Uterus (tissue), 4 donors: ENCODE results near the gene DENND2C. TPM values are rescaled to one million over a fixed set of nuclear protein-coding genes. Genes with fewer than 3 reads are reported as not detected.

Source experiments
- DNase-seq, 2 donors: peaks; one replicate each; pipeline ENCODE4 v3.0.0-alpha.2; 2019 to 2020
- H3K27ac ChIP-seq, 2 donors: fragments of 200-600 bp; sonication (generic); 1 replicate in 1 of 2; 2 replicates in 1 of 2; pipeline ENCODE4 v1.5.1; 2016 to 2018
- H3K27me3 ChIP-seq, 2 donors: fragments of 200-600 bp; sonication (generic); one replicate each; pipeline ENCODE4 v1.5.1; 2018 to 2019; ENCODE audit warnings: control low read depth in 1 of 2
- H3K36me3 ChIP-seq, 2 donors: fragments of 200-600 bp; sonication (generic); one replicate each; pipeline ENCODE4 v1.5.1; 2019; ENCODE audit warnings: control low read depth in 1 of 2
- H3K4me1 ChIP-seq, 2 donors: fragments of 200-600 bp; sonication (generic); one replicate each; pipeline ENCODE4 v1.5.1; 2018 to 2019; ENCODE audit warnings: control low read depth in 1 of 2
- H3K4me3 ChIP-seq, 2 donors: fragments of 200-600 bp; sonication (generic); 1 replicate in 1 of 2; 2 replicates in 1 of 2; pipeline ENCODE4 v1.5.1; 2018 to 2019; ENCODE audit warnings: mild to moderate bottlenecking in 1 of 2
- H3K9me3 ChIP-seq, 2 donors: fragments of 200-600 bp; sonication (generic); one replicate each; pipeline ENCODE4 v1.5.1; 2019; ENCODE audit warnings: control low read depth in 1 of 2
- POLR2A ChIP-seq, 2 donors: fragments of 450-650 bp; IDR thresholded peaks; one replicate each; pipeline ENCODE4 v1.6.1; 2016; ENCODE audit warnings: antibody characterized with exemption in 2 of 2, mild to moderate bottlenecking in 1 of 2, moderate library complexity in 1 of 2
- intact Hi-C: fragments of 100-400 bp; cut with DNase I; formaldehyde crosslinking; loops from one replicate; pipeline ENCODE4 v1.15.1; 2023; ENCODE audit warnings: low total_unique reads
- total RNA-seq, 4 donors: library from RNA; depleted of rRNA in 3 of 4; stranded (reverse); fragments of >200 nt in 3 of 4; gene quantifications; one replicate each; pipeline versions ENCODE4 v1.1.0 to v1.2.4, GENCODE V29; 2014 to 2023
- TF ChIP-seq, protein P1 (sequence below), 4 experiments: fragments of 200-600 bp in 2 of 4; fragments of 450-650 bp in 2 of 4; sonication (generic) in 2 of 4; IDR thresholded peaks; one replicate each; pipeline ENCODE4 v1.5.1; 2016 to 2019; ENCODE audit warnings: antibody characterized with exemption in 4 of 4, mild to moderate bottlenecking in 2 of 4, moderate library complexity in 1 of 4
- donor health status: DM: yes; HTN: yes; CAD: no.

DENND2C gene
- 1 to 10 TPM; 1.8 to 7.9 (median 4.4) TPM for total RNA-seq

GRCh38 chr1:114669562-114670082, at the start of gene DENND2C:
Gene DENND2C (minus strand): TSS chr1:114670049. CDS start chr1:114625984, 44,065 bp downstream.
- H3K27ac ChIP-seq = peak within 1 kb of the TSS; percentile 43 to 81
- no peaks in the 10 kb centered on the region for H3K27me3 ChIP-seq
- no peaks in the 10 kb centered on the region for H3K9me3 ChIP-seq
- peak within 1 kb of the TSS; percentile 56 to 79 for H3K4me3 ChIP-seq
- no peaks in the 10 kb centered on the region for H3K36me3 ChIP-seq
- peak in 1 of 2 donors; percentile 22 for TF ChIP-seq POLR2A (IDR thresholded peaks at IDR 0.05)
- TF ChIP-seq, protein P1, sequence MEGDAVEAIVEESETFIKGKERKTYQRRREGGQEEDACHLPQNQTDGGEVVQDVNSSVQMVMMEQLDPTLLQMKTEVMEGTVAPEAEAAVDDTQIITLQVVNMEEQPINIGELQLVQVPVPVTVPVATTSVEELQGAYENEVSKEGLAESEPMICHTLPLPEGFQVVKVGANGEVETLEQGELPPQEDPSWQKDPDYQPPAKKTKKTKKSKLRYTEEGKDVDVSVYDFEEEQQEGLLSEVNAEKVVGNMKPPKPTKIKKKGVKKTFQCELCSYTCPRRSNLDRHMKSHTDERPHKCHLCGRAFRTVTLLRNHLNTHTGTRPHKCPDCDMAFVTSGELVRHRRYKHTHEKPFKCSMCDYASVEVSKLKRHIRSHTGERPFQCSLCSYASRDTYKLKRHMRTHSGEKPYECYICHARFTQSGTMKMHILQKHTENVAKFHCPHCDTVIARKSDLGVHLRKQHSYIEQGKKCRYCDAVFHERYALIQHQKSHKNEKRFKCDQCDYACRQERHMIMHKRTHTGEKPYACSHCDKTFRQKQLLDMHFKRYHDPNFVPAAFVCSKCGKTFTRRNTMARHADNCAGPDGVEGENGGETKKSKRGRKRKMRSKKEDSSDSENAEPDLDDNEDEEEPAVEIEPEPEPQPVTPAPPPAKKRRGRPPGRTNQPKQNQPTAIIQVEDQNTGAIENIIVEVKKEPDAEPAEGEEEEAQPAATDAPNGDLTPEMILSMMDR (IDR thresholded peaks at IDR 0.05) = no peak
- H3K4me1 ChIP-seq = no peaks in the 10 kb centered on the region
- no peak for DNase-seq
- intact Hi-C loops = no loop called here

DNA sequence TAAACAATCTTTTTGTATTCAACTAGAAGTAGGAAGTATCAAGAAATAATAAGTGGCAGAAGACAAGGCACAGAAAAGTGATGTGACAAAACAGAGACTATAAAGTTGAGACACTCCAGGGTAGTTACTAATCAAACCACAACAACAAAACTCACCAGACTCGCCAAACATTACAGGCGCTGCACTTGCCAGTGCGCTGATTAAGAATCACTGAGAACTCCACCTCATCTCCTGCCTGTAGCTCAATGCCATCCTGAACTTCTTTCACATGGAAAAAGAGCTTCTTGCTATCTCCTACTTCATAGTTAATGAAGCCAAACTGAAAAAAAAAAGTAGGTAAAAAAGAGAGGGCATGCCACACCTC, 49.6 kb upstream of the DENND2C start:
- Histone ChIP-seq H3K9me3 (no peaks in the 10 kb centered on the region), H3K4me3 (no peak overlapping the region), H3K4me1 (peaks cover 8 to 10% of the 10 kb centered on the region in 2 donors), H3K27ac (no peak overlapping the region), H3K27me3 (no peaks in the 10 kb centered on the region), H3K36me3 (no peaks in the 10 kb centered on the region)
- TF ChIP-seq, protein P1 (IDR thresholded peaks at IDR 0.05) = no peak
- TF ChIP-seq POLR2A (IDR thresholded peaks at IDR 0.05) = no peak
- no peak for DNase-seq
- intact Hi-C loops = no loop called here

DNA sequence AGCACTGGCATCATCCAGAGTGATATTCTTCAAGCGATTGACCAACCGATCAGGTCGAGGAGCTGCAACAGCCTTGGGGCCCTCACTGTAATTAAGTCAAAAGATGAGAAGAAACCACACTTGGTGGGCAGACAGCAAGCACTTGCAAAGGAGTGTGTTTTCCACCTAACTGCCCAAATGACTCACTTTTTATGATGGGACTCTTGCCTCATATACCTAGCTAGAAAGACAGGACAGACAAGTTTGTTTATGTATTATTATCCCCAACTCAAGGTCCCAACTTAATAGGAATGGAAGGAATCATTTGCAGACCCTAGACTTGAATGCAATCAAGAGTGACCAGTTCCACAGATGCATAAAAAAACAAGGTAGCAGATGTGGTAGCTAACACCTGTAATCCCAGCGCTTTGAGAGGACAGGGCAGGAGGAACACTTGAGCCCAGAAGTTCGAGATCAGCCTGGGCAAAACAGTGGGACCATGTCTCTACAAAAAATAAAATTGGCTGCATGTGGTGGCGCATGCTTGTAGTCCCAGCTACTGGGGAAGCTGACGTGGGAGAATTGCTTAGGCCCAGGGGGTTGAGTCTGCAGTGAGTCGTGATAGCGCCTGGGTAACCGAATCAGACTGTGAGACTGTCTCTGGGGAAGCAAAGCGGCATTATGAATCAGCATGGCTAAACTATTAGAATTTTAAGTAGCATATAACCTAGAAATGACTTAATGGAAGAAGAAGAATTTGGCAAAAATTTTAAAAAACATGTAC, 49.0 kb upstream of the DENND2C start:
- Histone ChIP-seq H3K4me1 (peaks cover 8 to 10% of the 10 kb centered on the region in 2 donors), H3K9me3 (no peaks in the 10 kb centered on the region), H3K36me3 (no peaks in the 10 kb centered on the region), H3K27me3 (no peaks in the 10 kb centered on the region), H3K27ac (no peak overlapping the region), H3K4me3 (no peak overlapping the region)
- TF ChIP-seq POLR2A (IDR thresholded peaks at IDR 0.05) = no peak
- TF ChIP-seq, protein P1 (IDR thresholded peaks at IDR 0.05) = no peak
- intact Hi-C loops = no loop called here
- no peak for DNase-seq

DNA sequence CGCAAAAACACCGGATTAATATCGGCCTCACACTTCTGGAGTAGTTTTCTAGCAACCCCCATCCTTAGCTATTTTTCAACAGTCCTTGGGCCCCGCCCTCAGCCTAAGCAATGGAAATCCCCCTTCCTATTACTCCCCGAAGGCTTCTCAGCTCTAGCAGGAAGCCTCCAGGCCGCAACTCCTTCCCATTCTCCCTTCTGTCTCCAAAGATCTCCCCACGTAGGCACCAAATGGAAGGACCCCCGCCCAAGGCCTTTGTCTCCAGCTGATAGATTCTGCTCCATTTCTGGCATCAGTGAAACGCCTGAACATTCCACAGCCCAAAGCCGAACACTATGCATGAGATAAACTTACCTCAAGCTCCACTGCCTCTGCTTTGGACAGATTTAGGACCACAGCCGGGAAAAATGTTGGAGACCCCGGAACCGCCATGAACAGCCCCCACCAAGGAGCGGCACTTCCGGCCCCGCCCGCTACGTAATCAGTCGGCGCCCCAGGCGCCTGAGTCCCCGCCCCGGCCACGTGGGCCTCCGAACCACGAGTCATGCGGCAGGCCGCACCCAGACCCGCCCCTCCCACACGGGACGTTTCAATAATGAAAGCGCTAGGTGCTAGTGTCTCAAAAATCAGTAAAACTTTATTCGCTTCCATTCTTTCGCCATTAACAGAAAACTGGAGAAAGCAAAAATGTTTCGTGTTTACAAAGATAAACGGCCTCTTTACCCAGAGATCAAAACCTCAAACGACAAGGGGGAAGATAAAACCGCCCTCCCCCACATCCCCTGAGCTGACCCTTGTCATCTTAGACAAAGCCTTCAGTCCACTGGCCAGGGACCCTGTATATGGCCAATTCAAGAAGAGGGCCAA, 46.7 kb upstream of the DENND2C start, which contains the start of gene NRAS:
NRAS (minus strand) TSS at position 468 of the 867 bp plus-strand sequence. CDS start 611 bp downstream, outside the sequence.
- TF ChIP-seq, protein P1 (IDR thresholded peaks at IDR 0.05) = no peak
- TF ChIP-seq POLR2A (IDR thresholded peaks at IDR 0.05) = peak; percentile 3 to 52
- Histone ChIP-seq H3K4me3 (peak within 1 kb of the TSS; percentile 80 to 86), H3K4me1 (peaks cover 8 to 10% of the 10 kb centered on the region in 2 donors), H3K27ac (peak within 1 kb of the TSS; percentile 74 to 88), H3K9me3 (no peaks in the 10 kb centered on the region), H3K36me3 (no peaks in the 10 kb centered on the region), H3K27me3 (no peaks in the 10 kb centered on the region)
- intact Hi-C loops = no loop called here
- peak; percentile 92 to 94 for DNase-seq
